C4-2B (cell line): Measurements from ENCODE around the gene EIF2S1.

Source experiments
- CTCF ChIP-seq: fragments of 450-650 bp; conservative IDR thresholded peaks from 2 replicates; pipeline ENCODE4 v1.5.1; 2017; ENCODE audit warnings: mild to moderate bottlenecking
- ZFX ChIP-seq: fragments of 450-650 bp; IDR thresholded peaks from 2 replicates; pipeline ENCODE4 v1.6.1; 2017

- TF ChIP-seq CTCF (peak; percentile 90), ZFX (no peak)
Measured at GRCh38 chr14:67426983-67427606, 67.0 kb downstream of the EIF2S1 start.
